NCI-H1048 (cell line): Measurements from ENCODE around the gene SOX3.

ENCODE experiments used
- DNase-seq: peaks from one replicate; lab custom pipeline; 2025; lab: John Stamatoyannopoulos, UW

Gene SOX3

GRCh38 chrX:140495739-140496138 lies 9.1 kb downstream of the SOX3 start:
- DNase-seq = no peak

DNA sequence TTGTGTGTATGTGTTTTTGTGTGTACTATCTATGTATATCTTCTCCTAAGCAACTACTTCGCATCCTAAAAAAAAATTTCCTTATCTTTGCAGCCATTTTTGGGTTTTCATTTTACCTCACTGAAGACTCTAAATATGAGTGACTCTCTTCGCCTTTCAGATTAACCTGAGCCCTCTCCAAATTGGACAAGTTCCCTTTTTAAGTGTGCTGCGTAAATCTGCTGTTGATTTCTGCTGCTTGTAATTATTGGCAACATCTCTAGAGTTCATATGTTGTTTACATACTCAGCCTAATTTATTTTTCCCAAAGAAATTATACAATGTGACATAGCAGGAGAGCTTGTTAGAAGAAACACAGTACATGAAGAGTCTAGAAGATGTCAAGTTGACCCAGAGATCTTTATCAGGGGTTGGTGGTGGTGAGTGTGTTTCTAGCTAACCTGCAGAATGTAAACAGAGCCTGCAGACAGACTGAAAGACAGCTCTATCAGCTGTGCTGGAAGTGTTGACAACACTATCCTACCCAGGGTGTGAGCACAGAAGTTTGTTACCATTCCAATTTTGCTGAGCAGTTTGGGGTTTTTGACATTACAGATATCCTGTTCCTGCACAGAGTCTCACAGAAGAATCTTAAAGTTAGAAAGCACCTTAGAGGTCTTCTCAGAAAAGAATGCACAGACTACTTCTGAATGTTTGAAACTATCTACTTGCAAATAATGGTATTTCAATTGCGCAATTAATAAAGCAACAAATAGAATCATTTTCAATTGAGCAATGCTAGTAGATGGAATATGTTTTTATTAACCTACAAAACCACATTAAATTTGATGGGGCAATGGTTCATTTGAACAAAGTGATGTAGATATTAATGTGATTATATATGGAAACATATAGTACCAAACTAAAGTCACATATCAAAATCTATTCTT lies 12.5 kb downstream of the SOX3 start:
- no peak for DNase-seq

- DNase-seq = no peak
These were observed 24.1 kb downstream of the SOX3 start for GRCh38 chrX:140480765-140481164.

GRCh38 chrX:140477987-140478386 lies 26.9 kb downstream of the SOX3 start:
- no peak for DNase-seq

GRCh38 chrX:140475025-140475424 lies 29.8 kb downstream of the SOX3 start:
- no peak for DNase-seq

- no peak for DNase-seq
These were observed 37.7 kb downstream of the SOX3 start for GRCh38 chrX:140467211-140467610.
